H1 (cell line): Measurements from ENCODE around the gene GSC. TPM values are rescaled to one million over a fixed set of nuclear protein-coding genes. Genes with fewer than 3 reads are reported as not detected.
A peak's percentile ranks its signal among the peaks of the same experiment; 100 is the strongest.
"Not testable (repeated sequence)": the region's sequence is repeated elsewhere in the genome, so short reads cannot be mapped to it uniquely, and the experiment has no call there.

ENCODE experiments used
- CTCF ChIA-PET: fragments of 300-600 bp; sonication (Branson Sonifier 250); formaldehyde crosslinking; loops from one replicate; lab custom pipeline; 2021; ENCODE audit not compliant: partially characterized antibody; lab: Charles Lee
- POLR2A ChIA-PET: fragments of 300-600 bp; sonication (Branson Sonifier 250); formaldehyde crosslinking; loops from one replicate; lab custom pipeline; 2021; ENCODE audit warnings: inconsistent platforms; ENCODE audit not compliant: partially characterized antibody; lab: Charles Lee
- DNase-seq, 2 experiments: peaks; one replicate each; pipeline versions ENCODE4 v3.0.0 to v3.0.0-alpha.2; 2010 to 2022; ENCODE audit warnings: low spot score in 2 of 2, low read depth in 1 of 2, mixed read lengths in 1 of 2
- FAIRE-seq: peaks from 2 replicates; lab custom pipeline; 2011; peaks lifted over from hg19 to GRCh38; lab: Jason Lieb, UNC
- H2AFZ ChIP-seq: 2 replicates; pipeline ENCODE4 v1.8.1; 2012; ENCODE audit warnings: low read length, inconsistent platforms
- H2AK5ac ChIP-seq: 2 replicates; pipeline ENCODE4 v1.6.1; 2013; ENCODE audit warnings: low read depth, low read length
- H2BK120ac ChIP-seq: replicated peaks from 2 replicates; pipeline ENCODE3; 2013; ENCODE audit warnings: low read depth, low read length, inconsistent platforms
- H2BK12ac ChIP-seq: 2 replicates; pipeline ENCODE4 v1.6.1; 2013; ENCODE audit warnings: low read depth, low read length
- H2BK15ac ChIP-seq: 2 replicates; pipeline ENCODE4 v1.6.1; 2013; ENCODE audit warnings: low read length
- H2BK20ac ChIP-seq: 2 replicates; pipeline ENCODE4 v1.6.1; 2013; ENCODE audit warnings: low read length
- H2BK5ac ChIP-seq: 2 replicates; pipeline ENCODE4 v1.6.1; 2013; ENCODE audit warnings: low read depth, low read length
- H3K14ac ChIP-seq: 2 replicates; pipeline ENCODE4 v1.6.1; 2013; ENCODE audit warnings: inconsistent platforms; ENCODE audit not compliant: insufficient read length
- H3K18ac ChIP-seq: 2 replicates; pipeline ENCODE4 v1.6.1; 2013; ENCODE audit warnings: low read length; ENCODE audit errors: extremely low read depth
- H3K23ac ChIP-seq: 2 replicates; pipeline ENCODE4 v1.6.1; 2013; ENCODE audit warnings: inconsistent platforms; ENCODE audit not compliant: insufficient read length
- H3K23me2 ChIP-seq: 2 replicates; pipeline ENCODE4 v1.6.1; 2013; ENCODE audit warnings: low read depth, low read length
- H3K27ac ChIP-seq: 2 replicates; pipeline ENCODE4 v1.6.1; 2011; ENCODE audit warnings: low read depth, low read length, inconsistent platforms
- H3K27me3 ChIP-seq, 4 experiments: replicated peaks in 1 of 4; 1 replicate in 1 of 4; 2 replicates in 3 of 4; pipeline versions ENCODE4 v1.6.1 to v1.8.1; 2011 to 2013; ENCODE audit warnings: low read length in 3 of 4, mild to moderate bottlenecking in 3 of 4, inconsistent platforms in 2 of 4, mixed read lengths in 2 of 4, moderate library complexity in 1 of 4; ENCODE audit not compliant: control insufficient read depth in 3 of 4, insufficient read depth in 3 of 4; ENCODE audit errors: extremely low read depth in 1 of 4
- H3K36me3 ChIP-seq, 4 experiments: 2 replicates each; pipeline versions ENCODE4 v1.6.1 to v1.8.1; 2011 to 2013; ENCODE audit warnings: mild to moderate bottlenecking in 4 of 4, low read length in 3 of 4, moderate library complexity in 2 of 4, control low read depth in 1 of 4, inconsistent platforms in 1 of 4; ENCODE audit not compliant: insufficient read depth in 4 of 4, control insufficient read depth in 2 of 4
- H3K4ac ChIP-seq: replicated peaks from 2 replicates; pipeline ENCODE3; 2013; ENCODE audit warnings: low read length, low read depth, mixed read lengths, inconsistent platforms; ENCODE audit not compliant: insufficient read length
- H3K4me1 ChIP-seq, 4 experiments: replicated peaks in 1 of 4; 1 replicate in 1 of 4; 2 replicates in 3 of 4; pipeline versions ENCODE4 v1.6.1 to v1.8.1; 2011 to 2013; ENCODE audit warnings: low read length in 3 of 4, inconsistent platforms in 2 of 4, mixed read lengths in 1 of 4; ENCODE audit not compliant: insufficient read depth in 4 of 4, control insufficient read depth in 3 of 4
- H3K4me2 ChIP-seq, 2 experiments: 2 replicates each; pipeline versions ENCODE4 v1.6.1 to v1.8.1; 2011 to 2013; ENCODE audit warnings: low read depth in 2 of 2, low read length in 2 of 2, control low read depth in 1 of 2, inconsistent platforms in 1 of 2, mild to moderate bottlenecking in 1 of 2; ENCODE audit not compliant: insufficient read depth in 1 of 2
- H3K4me3 ChIP-seq, 4 experiments: fragments of 200-600, 300-600 bp in 1 of 4; sonication (generic), shearing (Covaris generic), sonication (Bioruptor Twin) in 1 of 4; 2 replicates each; pipeline versions ENCODE4 v1.5.1 to v1.8.1; 2011 to 2016; ENCODE audit warnings: low read length in 4 of 4, low read depth in 3 of 4, control low read depth in 2 of 4, inconsistent platforms in 2 of 4, mild to moderate bottlenecking in 2 of 4, mixed read lengths in 1 of 4, moderate library complexity in 1 of 4; ENCODE audit not compliant: insufficient read depth in 2 of 4; ENCODE audit errors: extremely low read depth in 1 of 4
- H3K56ac ChIP-seq: replicated peaks from 2 replicates; pipeline ENCODE3; 2013; ENCODE audit warnings: low read depth, mild to moderate bottlenecking, mixed read lengths, low read length, inconsistent platforms; ENCODE audit not compliant: insufficient read length
- H3K79me1 ChIP-seq: 2 replicates; pipeline ENCODE4 v1.6.1; 2013; ENCODE audit warnings: low read depth, low read length, control low read depth
- H3K79me2 ChIP-seq, 2 experiments: 2 replicates each; pipeline versions ENCODE4 v1.6.1 to v1.8.1; 2012 to 2013; ENCODE audit warnings: low read length in 2 of 2, mild to moderate bottlenecking in 2 of 2, inconsistent platforms in 1 of 2; ENCODE audit not compliant: insufficient read depth in 2 of 2, control insufficient read depth in 1 of 2
- H3K9ac ChIP-seq, 4 experiments: replicated peaks in 1 of 4; 1 replicate in 1 of 4; 2 replicates in 3 of 4; pipeline versions ENCODE4 v1.6.1 to v1.8.1; 2011 to 2013; ENCODE audit warnings: low read depth in 3 of 4, low read length in 3 of 4, control low read depth in 2 of 4, mild to moderate bottlenecking in 2 of 4, moderate library complexity in 2 of 4, inconsistent platforms in 1 of 4; ENCODE audit errors: extremely low read depth in 1 of 4
- H3K9me3 ChIP-seq, 2 experiments: 2 replicates each; pipeline versions ENCODE4 v1.6.1 to v1.8.1; 2012 to 2013; ENCODE audit warnings: mild to moderate bottlenecking in 2 of 2, moderate library complexity in 2 of 2, control low read depth in 1 of 2, inconsistent platforms in 1 of 2, low read depth in 1 of 2, low read length in 1 of 2, mixed read lengths in 1 of 2; ENCODE audit not compliant: insufficient read depth in 2 of 2
- H4K20me1 ChIP-seq, 2 experiments: replicated peaks in 1 of 2; 2 replicates each; pipeline versions ENCODE3 to v1.8.1; 2011 to 2013; ENCODE audit warnings: inconsistent platforms in 2 of 2, low read length in 2 of 2, mild to moderate bottlenecking in 1 of 2; ENCODE audit not compliant: insufficient read depth in 2 of 2, control insufficient read depth in 1 of 2
- H4K5ac ChIP-seq: 2 replicates; pipeline ENCODE4 v1.6.1; 2013; ENCODE audit warnings: low read length, low read depth, mixed read lengths, inconsistent platforms; ENCODE audit not compliant: insufficient read length
- H4K8ac ChIP-seq: 2 replicates; pipeline ENCODE4 v1.8.0; 2013; ENCODE audit warnings: mild to moderate bottlenecking, moderate library complexity, low read length, inconsistent platforms; ENCODE audit not compliant: insufficient read depth; ENCODE audit errors: extremely low read depth
- H4K91ac ChIP-seq: replicated peaks from 2 replicates; pipeline ENCODE3; 2013; ENCODE audit warnings: low read length, mixed read lengths, inconsistent platforms; ENCODE audit not compliant: insufficient read length
- CEBPB ChIP-seq: IDR thresholded peaks from 2 replicates; pipeline ENCODE4 v1.6.1; 2012; ENCODE audit warnings: low read depth, low read length
- WGBS, 2 experiments: shearing (Covaris generic) in 1 of 2; methylation state at CpG; one replicate each; pipeline versions ENCODE4 v1.1.6 to v1.1.7; 2013 to 2015; ENCODE audit warnings: low lambda C conversion rate in 2 of 2, mixed read lengths in 2 of 2, inconsistent platforms in 1 of 2, low coverage in 1 of 2, missing lambda C conversion rate in 1 of 2; ENCODE audit not compliant: insufficient replicate concordance in 2 of 2, insufficient coverage in 1 of 2, insufficient read length in 1 of 2; ENCODE audit errors: extremely low coverage in 1 of 2, missing lambda C conversion rate in 1 of 2; 5-methylcytosine and 5-hydroxymethylcytosine counted together
- polyA plus RNA-seq, 7 experiments: library from polyadenylated mRNA; depleted of rRNA in 3 of 7; stranded (reverse) in 5 of 7; unstranded in 2 of 7; fragments of >200 nt in 5 of 7; fragments of 200-250 nt in 2 of 7; gene quantifications; 1 replicate in 5 of 7; 2 replicates in 1 of 7; 4 replicates in 1 of 7; pipeline versions ENCODE4 v1.2.1 to v1.2.3, GENCODE V29; 2011 to 2013; ENCODE audit warnings: missing spikeins in 2 of 7, mixed read lengths in 2 of 7
- total RNA-seq: library from RNA; stranded (reverse); fragmentation: NEBNext Ultra II Directional; extraction: Animal tissue kit (Norgen Biotek cat#: 25700); gene quantifications from 2 replicates; pipeline ENCODE4 v1.2.1, GENCODE V29; 2021

The GSC gene
- total and polyA plus RNA-seq, 2 of the 8 experiments (the other 6 are each of a cell fraction or from before 2014, with no cell fraction given): 0.17 to 0.54 TPM

GRCh38 chr14:94747153-94747552 lies 22.8 kb downstream of the GSC start:
- H3K14ac ChIP-seq, H3K23me2 ChIP-seq, H3K4me3 ChIP-seq, H3K79me2 ChIP-seq, H3K4ac ChIP-seq, H3K9ac ChIP-seq, H2BK15ac ChIP-seq, H4K91ac ChIP-seq, H3K4me1 ChIP-seq, DNase-seq, H3K23ac ChIP-seq, H3K36me3 ChIP-seq, H3K27me3 ChIP-seq, H4K8ac ChIP-seq, H3K4me2 ChIP-seq, H3K27ac ChIP-seq, H2AK5ac ChIP-seq, H2BK12ac ChIP-seq, H3K79me1 ChIP-seq, H4K20me1 ChIP-seq, POLR2A ChIA-PET, H2AFZ ChIP-seq, H2BK120ac ChIP-seq, FAIRE-seq, H3K18ac ChIP-seq, H3K56ac ChIP-seq, H2BK5ac ChIP-seq, H4K5ac ChIP-seq, H3K9me3 ChIP-seq, H2BK20ac ChIP-seq: not testable (repeated sequence)
- CTCF ChIA-PET: interaction anchor here (1.0 to 4.5 kb wide), 12 partner anchors 10 to 198 kb away, joined by 3 to 40 read pairs (median 10); no protein-coding TSS in a partner anchor
- TF ChIP-seq CEBPB: peak; percentile 47; the same call in 1 of the 2 replicates
- 95% methylated on average over 2 of the region's 7 CpGs; no CpG with 5 or more reads in 1 of the 2 experiments for WGBS, 2 experiments
